ENCODE data around the gene OGT.

GRCh38 chrX:71542825-71543224 lies 9.9 kb downstream of the OGT start:
- no peak for TF ChIP-seq POLR2A (IDR thresholded peaks at IDR 0.05; ENCODE audit: extremely low read depth, insufficient read length)
- no peak for TF ChIP-seq CTCF (IDR thresholded peaks at IDR 0.05; ENCODE audit: low read depth, low read length)
